Suprapubic skin (tissue), 4 donors: ENCODE results near the gene LSM14A. TPM values are rescaled to one million over a fixed set of nuclear protein-coding genes. Genes with fewer than 3 reads are reported as not detected.

Experiments used
- DNase-seq, 2 donors: peaks; one replicate each; pipeline ENCODE4 v3.0.0-alpha.2; 2019; ENCODE audit warnings: low spot score in 2 of 2
- H3K27ac ChIP-seq: fragments of 200-600 bp; sonication (generic); one replicate; pipeline ENCODE4 v1.5.1; 2019
- H3K27me3 ChIP-seq: fragments of 200-600 bp; sonication (generic); one replicate; pipeline ENCODE4 v1.5.1; 2019
- H3K36me3 ChIP-seq: fragments of 200-600 bp; sonication (generic); one replicate; pipeline ENCODE4 v1.5.1; 2019
- H3K4me1 ChIP-seq: fragments of 200-600 bp; sonication (generic); one replicate; pipeline ENCODE4 v1.5.1; 2019
- H3K4me3 ChIP-seq: fragments of 200-600 bp; sonication (generic); one replicate; pipeline ENCODE4 v1.5.1; 2019; ENCODE audit warnings: mild to moderate bottlenecking
- H3K9me3 ChIP-seq: fragments of 200-600 bp; sonication (generic); one replicate; pipeline ENCODE4 v1.5.1; 2019
- EP300 ChIP-seq: sonication (generic); formaldehyde crosslinking; IDR thresholded peaks from one replicate; pipeline ENCODE4 v1.6.1; 2017; ENCODE audit warnings: antibody characterized with exemption
- POLR2A ChIP-seq, 2 donors: fragments of 450-650 bp; IDR thresholded peaks; one replicate each; pipeline ENCODE4 v1.6.1; 2017; ENCODE audit warnings: antibody characterized with exemption in 2 of 2, mild to moderate bottlenecking in 2 of 2, moderate library complexity in 2 of 2
- POLR2AphosphoS5 ChIP-seq, 3 donors: sonication (generic); formaldehyde crosslinking; IDR thresholded peaks; one replicate each; pipeline ENCODE4 v1.6.1; 2017; ENCODE audit warnings: antibody characterized with exemption in 3 of 3
- WGBS: methylation state at CpG from one replicate; pipeline ENCODE4 v1.1.5; 2018; 5-methylcytosine and 5-hydroxymethylcytosine counted together
- total RNA-seq, 4 donors: library from RNA; depleted of rRNA; stranded (reverse); fragments of >200 nt; gene quantifications; one replicate each; pipeline ENCODE4 v1.1.0, GENCODE V29; 2016
- TF ChIP-seq, protein P1 (sequence below), 2 donors: fragments of 200-600 bp in 1 of 2; fragments of 450-650 bp in 1 of 2; sonication (generic) in 1 of 2; IDR thresholded peaks; one replicate each; pipeline ENCODE4 v1.5.1; 2016 to 2019; ENCODE audit warnings: antibody characterized with exemption in 2 of 2, mild to moderate bottlenecking in 1 of 2, moderate library complexity in 1 of 2

The LSM14A gene
- total RNA-seq, 4 donors from 2014 or later: 107 to 156 (median 116) TPM

DNA sequence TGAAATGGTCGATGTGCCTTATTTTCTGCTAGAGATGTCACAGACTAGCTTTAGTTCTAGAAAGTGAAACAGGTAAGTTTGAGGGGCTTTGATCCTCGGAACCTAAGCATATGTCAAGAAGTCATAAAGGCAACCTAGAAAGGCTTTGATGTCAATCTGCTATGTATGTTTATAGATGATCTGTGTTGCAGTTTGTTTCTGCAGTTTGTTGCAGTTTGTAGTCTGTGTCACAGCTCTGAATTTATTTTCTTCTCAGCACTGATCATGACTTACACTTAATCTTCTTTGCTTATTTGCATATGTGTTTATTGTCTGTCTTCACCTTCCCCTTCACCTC lies 5.9 kb downstream of the LSM14A start:
- 57% methylated on average over 2 of the region's 2 CpGs for WGBS
- TF ChIP-seq POLR2A (IDR thresholded peaks at IDR 0.05): no peak
- no peak for TF ChIP-seq EP300
- TF ChIP-seq, protein P1, sequence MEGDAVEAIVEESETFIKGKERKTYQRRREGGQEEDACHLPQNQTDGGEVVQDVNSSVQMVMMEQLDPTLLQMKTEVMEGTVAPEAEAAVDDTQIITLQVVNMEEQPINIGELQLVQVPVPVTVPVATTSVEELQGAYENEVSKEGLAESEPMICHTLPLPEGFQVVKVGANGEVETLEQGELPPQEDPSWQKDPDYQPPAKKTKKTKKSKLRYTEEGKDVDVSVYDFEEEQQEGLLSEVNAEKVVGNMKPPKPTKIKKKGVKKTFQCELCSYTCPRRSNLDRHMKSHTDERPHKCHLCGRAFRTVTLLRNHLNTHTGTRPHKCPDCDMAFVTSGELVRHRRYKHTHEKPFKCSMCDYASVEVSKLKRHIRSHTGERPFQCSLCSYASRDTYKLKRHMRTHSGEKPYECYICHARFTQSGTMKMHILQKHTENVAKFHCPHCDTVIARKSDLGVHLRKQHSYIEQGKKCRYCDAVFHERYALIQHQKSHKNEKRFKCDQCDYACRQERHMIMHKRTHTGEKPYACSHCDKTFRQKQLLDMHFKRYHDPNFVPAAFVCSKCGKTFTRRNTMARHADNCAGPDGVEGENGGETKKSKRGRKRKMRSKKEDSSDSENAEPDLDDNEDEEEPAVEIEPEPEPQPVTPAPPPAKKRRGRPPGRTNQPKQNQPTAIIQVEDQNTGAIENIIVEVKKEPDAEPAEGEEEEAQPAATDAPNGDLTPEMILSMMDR (IDR thresholded peaks at IDR 0.05): no peak
- no peak for TF ChIP-seq POLR2AphosphoS5 (IDR thresholded peaks at IDR 0.05)
- no peaks in the 10 kb centered on the region for H3K9me3 ChIP-seq
- H3K27me3 ChIP-seq: no peaks in the 10 kb centered on the region
- peaks cover 4% of the 10 kb centered on the region for H3K36me3 ChIP-seq
- no peak overlapping the region for H3K27ac ChIP-seq
- no peak for DNase-seq
- no peak overlapping the region for H3K4me3 ChIP-seq
- peaks cover 89% of the 10 kb centered on the region for H3K4me1 ChIP-seq

GRCh38 chr19:34179066-34179465 lies 6.8 kb downstream of the LSM14A start:
- H3K27ac ChIP-seq: no peak overlapping the region
- H3K27me3 ChIP-seq: no peaks in the 10 kb centered on the region
- peaks cover 82% of the 10 kb centered on the region for H3K4me1 ChIP-seq
- peaks cover 4% of the 10 kb centered on the region for H3K36me3 ChIP-seq
- DNase-seq: no peak
- no peaks in the 10 kb centered on the region for H3K9me3 ChIP-seq
- 54% methylated on average over 2 of the region's 2 CpGs for WGBS
- no peak overlapping the region for H3K4me3 ChIP-seq
- no peak for TF ChIP-seq POLR2A (IDR thresholded peaks at IDR 0.05)
- TF ChIP-seq EP300: no peak
- TF ChIP-seq, protein P1 (IDR thresholded peaks at IDR 0.05): no peak
- TF ChIP-seq POLR2AphosphoS5 (IDR thresholded peaks at IDR 0.05): no peak

DNA sequence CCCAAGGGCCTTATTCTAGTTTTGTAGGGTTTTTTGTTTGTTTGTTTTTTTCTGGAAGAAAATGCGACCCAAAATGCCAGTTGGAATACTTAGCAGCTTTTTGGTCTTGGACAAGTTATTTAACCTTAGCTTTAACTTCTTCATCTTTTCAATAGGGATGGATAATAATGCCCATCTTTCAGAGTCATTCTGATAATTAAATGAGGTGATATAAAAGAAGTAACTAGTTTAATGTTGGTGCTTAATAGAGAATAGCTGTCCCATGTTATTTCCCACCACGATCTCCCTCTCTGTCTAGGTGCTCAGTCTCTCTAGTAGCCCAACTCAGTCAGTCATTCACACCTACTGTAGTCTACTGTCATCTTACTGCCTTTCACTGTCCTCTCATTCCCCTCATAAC lies 8.0 kb downstream of the LSM14A start:
- H3K9me3 ChIP-seq: no peaks in the 10 kb centered on the region
- H3K27ac ChIP-seq: no peak overlapping the region
- no peak for DNase-seq
- H3K27me3 ChIP-seq: no peaks in the 10 kb centered on the region
- peaks cover 82% of the 10 kb centered on the region for H3K4me1 ChIP-seq
- peaks cover 4% of the 10 kb centered on the region for H3K36me3 ChIP-seq
- WGBS: 81% methylated on average over 2 of the region's 2 CpGs
- no peak overlapping the region for H3K4me3 ChIP-seq
- TF ChIP-seq, protein P1 (IDR thresholded peaks at IDR 0.05): no peak
- TF ChIP-seq EP300 (no peak), POLR2A (IDR thresholded peaks at IDR 0.05) (no peak), POLR2AphosphoS5 (IDR thresholded peaks at IDR 0.05) (no peak)

DNA sequence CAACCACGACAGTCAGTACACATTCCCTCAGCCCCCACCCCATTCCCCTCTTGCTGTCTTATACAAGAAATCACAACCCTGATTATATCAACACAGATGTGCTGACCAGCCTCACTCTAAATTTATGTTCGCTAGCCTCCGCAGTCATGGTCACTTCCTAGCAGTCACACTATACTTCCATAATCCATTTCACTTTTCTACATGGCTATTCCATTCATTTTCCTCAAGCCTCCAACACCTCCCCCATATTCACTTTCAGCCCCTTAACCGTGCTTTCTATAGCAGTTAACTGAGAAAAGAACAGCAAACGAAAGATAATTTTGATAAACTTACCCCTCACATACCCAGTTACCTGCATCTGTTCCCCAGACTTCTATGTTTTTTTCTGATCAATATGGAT lies 8.4 kb downstream of the LSM14A start:
- WGBS: 86% methylated on average over 5 of the region's 5 CpGs
- no peak for TF ChIP-seq POLR2A (IDR thresholded peaks at IDR 0.05)
- no peak for TF ChIP-seq EP300
- TF ChIP-seq POLR2AphosphoS5 (IDR thresholded peaks at IDR 0.05): no peak
- TF ChIP-seq, protein P1 (IDR thresholded peaks at IDR 0.05): no peak
- no peak overlapping the region for H3K4me3 ChIP-seq
- H3K36me3 ChIP-seq: peaks cover 4% of the 10 kb centered on the region
- peaks cover 82% of the 10 kb centered on the region for H3K4me1 ChIP-seq
- no peak overlapping the region for H3K27ac ChIP-seq
- no peaks in the 10 kb centered on the region for H3K9me3 ChIP-seq
- H3K27me3 ChIP-seq: no peaks in the 10 kb centered on the region
- DNase-seq: no peak

DNA sequence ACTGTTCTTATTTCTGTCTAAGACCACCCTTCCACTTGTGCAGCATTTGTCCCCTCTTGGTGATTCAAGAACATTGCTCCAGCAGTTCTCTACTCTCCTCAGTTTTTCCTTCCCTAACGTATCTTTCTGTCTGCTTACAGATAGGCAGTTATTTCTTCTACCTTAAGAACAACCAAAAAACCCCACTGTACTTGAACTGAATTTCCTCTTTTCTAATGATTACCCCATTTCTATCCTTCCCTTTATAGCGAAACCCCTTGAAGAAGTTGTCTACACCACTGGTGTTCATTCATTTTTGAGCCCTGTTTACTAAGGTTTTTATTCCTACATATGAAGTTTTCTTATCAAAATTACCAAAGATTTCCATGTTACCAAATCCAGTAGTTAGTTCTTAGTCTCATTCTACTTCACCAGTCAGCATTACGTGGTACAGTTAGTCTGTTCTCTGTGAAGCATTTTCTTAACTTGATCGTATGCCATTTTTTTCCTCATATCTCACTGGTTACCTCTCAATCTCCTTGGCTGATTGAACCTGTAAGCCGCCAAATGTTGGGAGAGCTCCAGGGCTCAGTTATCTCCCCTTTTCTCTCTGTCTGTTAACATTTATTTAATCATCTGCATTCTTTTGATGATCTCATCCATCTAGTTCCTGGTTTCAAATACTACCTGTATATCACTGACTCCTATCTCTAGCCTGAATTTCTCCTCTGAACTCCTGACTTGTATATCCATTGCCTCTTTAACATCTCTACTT lies 9.0 kb downstream of the LSM14A start:
- TF ChIP-seq EP300 (no peak), POLR2AphosphoS5 (IDR thresholded peaks at IDR 0.05) (no peak), POLR2A (IDR thresholded peaks at IDR 0.05) (no peak)
- TF ChIP-seq, protein P1 (IDR thresholded peaks at IDR 0.05): no peak
- Histone ChIP-seq H3K9me3 (no peaks in the 10 kb centered on the region), H3K4me1 (peaks cover 82% of the 10 kb centered on the region), H3K27ac (no peak overlapping the region), H3K4me3 (no peak overlapping the region), H3K27me3 (no peaks in the 10 kb centered on the region), H3K36me3 (peaks cover 4% of the 10 kb centered on the region)
- WGBS: 63% methylated on average over 5 of the region's 5 CpGs
- DNase-seq: no peak
